Measurements from ENCODE around the gene TTF1.

The TTF1 gene

GRCh38 chr9:132365986-132366385, 40.7 kb downstream of the TTF1 start:
- no peak for DNase-seq

GRCh38 chr9:132364068-132364467, 42.6 kb downstream of the TTF1 start:
- DNase-seq: no peak

GRCh38 chr9:132357764-132358163, 48.9 kb downstream of the TTF1 start:
- DNase-seq: no peak

- DNase-seq: no peak
These were observed 50.2 kb downstream of the TTF1 start for GRCh38 chr9:132356324-132356924.

- DNase-seq: peak; percentile 96
These were observed 51.8 kb downstream of the TTF1 start, which contains the start of gene SETX for GRCh38 chr9:132354637-132355355. Gene SETX, minus strand, starts transcription at chr9:132354986. Its CDS starts 5,558 bp downstream, at chr9:132349428.

- DNase-seq: no peak
These were observed 55.1 kb downstream of the TTF1 start for GRCh38 chr9:132351404-132352045.

- no peak for DNase-seq
These were observed 55.8 kb downstream of the TTF1 start for GRCh38 chr9:132350861-132351315.

GRCh38 chr9:132348676-132349075, 58.0 kb downstream of the TTF1 start:
- no peak for DNase-seq

GRCh38 chr9:132346177-132346576, 60.5 kb downstream of the TTF1 start:
- DNase-seq: no peak

GRCh38 chr9:132341177-132341840, 65.3 kb downstream of the TTF1 start:
- DNase-seq: no peak

GRCh38 chr9:132334364-132334763, 72.3 kb downstream of the TTF1 start:
- no peak for DNase-seq

GRCh38 chr9:132333556-132333955, 73.1 kb downstream of the TTF1 start:
- DNase-seq: no peak

- no peak for DNase-seq
These were observed 78.1 kb downstream of the TTF1 start for GRCh38 chr9:132328580-132328979.

- no peak for DNase-seq
These were observed 79.1 kb downstream of the TTF1 start for GRCh38 chr9:132327537-132327936.

Data from DMS153 (cell line).